Activated T-helper 9 cell treated with anti-CD3 and anti-CD28 coated beads, Interleukin-2, amount 50 U/mL, for 16 hours (primary cell): Measurements from ENCODE around the gene HSPA1A.
A peak's percentile ranks its signal among the peaks of the same experiment; 100 is the strongest.

Experiments used
- DNase-seq: peaks from one replicate; pipeline ENCODE4 v3.0.0-alpha.2; 2020; ENCODE audit warnings: low read depth

HSPA1A gene

DNA sequence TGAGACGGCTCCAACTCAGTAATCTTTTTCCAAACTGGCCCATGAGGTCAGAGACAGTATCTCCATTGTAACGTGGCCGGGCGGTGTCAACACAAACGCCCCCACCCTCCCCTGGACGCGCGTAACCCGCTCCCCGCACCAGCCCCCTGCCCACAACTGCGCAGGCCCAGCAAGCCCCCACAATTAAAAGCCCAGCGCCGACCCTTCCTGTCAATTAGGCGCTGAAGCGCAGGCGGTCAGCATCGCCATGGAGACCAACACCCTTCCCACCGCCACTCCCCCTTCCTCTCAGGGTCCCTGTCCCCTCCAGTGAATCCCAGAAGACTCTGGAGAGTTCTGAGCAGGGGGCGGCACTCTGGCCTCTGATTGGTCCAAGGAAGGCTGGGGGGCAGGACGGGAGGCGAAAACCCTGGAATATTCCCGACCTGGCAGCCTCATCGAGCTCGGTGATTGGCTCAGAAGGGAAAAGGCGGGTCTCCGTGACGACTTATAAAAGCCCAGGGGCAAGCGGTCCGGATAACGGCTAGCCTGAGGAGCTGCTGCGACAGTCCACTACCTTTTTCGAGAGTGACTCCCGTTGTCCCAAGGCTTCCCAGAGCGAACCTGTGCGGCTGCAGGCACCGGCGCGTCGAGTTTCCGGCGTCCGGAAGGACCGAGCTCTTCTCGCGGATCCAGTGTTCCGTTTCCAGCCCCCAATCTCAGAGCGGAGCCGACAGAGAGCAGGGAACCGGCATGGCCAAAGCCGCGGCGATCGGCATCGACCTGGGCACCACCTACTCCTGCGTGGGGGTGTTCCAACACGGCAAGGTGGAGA is at the start of gene HSPA1A, which contains the start of gene HSPA1L:
HSPA1A (plus strand) TSS at position 519 of the 814 bp plus-strand sequence; CDS start at position 733, 214 bp downstream.
HSPA1L (minus strand) TSS at position 259 of the 814 bp plus-strand sequence. CDS start 3,311 bp downstream, outside the sequence.
- DNase-seq: peak; percentile 49

DNA sequence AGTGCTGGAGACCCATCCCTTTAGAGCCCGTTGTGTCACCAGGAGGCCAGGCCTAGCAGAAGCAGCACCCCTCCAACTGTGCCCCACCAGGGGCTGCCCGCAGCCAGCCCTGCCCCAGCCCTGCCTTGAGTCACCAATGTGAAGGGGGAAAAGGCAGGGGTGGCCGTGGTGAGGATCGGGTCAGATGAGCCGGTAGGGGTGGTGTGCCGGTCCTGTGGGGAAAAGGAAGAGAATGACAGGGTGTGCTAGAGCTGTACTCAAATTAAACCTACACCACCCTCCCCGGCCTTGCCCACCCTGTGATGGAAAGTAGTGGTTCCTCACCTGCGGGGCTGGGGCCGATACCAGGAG is 49.8 kb upstream of the HSPA1A start:
- no peak for DNase-seq

DNA sequence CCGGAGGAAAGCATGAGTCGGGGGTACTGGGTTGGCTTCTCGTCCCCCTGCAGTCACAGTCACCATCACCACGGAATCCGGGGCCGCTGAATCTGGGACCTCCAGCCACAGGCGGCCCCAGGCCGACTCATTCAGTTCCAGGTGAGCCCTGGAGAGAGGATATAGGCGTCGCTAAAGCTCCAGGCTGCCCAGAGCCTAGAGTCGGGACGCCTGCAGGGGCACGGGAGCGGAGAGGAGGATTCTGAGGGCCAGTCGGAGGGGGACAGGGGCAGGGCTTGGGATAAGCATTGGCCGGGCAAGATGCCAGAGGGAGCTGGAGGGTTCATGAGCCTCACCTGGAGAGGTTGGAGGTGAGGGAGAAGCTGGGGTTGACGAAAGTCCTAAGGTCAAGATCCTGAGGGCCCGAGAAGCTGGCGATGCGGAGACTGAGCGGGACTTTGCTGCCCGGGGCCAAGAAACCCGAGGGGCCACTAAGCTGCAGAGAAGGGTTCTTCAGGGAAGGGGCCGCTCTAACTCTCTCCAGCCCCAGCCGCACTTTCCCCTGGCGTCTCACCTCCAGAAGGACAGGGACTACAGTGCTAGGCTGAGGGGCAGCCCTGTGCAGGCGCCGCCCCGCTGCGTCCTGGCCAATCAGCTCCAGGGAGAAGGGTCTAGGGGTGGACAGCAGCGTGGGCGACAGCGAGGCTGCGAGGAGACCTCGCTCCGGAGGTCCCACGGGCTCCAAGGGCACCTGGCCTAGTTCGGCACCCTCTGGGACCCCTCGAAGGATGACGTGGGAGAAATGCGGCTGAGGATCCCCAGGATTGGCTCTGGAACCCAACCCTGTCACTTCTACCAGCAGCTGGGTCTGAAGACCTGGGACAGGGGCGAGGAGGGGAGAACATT is 49.2 kb upstream of the HSPA1A start:
- DNase-seq: no peak

DNA sequence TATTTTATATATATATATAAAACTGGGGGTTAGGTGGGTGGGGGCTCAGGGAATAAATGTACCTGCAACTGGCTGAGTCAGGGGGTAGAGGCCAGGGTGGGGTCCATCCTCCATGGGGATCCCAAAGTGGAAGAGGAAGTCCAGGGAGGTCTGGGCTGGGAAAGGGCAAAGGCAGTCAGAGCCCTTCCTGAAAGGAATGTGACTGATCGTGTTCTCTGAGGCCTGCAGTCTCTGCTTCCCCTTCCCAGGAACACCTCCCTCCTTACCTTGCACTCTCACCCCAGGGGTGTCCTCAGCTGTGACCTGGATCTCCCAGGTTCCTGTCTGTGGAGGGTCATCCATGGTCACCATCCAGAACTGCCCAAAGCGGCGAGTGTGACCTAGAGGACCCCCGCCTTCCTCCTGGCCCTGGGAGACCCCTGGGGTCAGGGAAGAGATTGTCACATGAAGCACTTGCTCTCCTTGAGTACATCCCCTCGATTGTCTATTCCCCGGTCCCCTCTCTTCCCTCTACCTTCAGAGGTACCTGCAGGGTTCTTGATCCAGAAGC is 48.2 kb upstream of the HSPA1A start:
- no peak for DNase-seq

DNA sequence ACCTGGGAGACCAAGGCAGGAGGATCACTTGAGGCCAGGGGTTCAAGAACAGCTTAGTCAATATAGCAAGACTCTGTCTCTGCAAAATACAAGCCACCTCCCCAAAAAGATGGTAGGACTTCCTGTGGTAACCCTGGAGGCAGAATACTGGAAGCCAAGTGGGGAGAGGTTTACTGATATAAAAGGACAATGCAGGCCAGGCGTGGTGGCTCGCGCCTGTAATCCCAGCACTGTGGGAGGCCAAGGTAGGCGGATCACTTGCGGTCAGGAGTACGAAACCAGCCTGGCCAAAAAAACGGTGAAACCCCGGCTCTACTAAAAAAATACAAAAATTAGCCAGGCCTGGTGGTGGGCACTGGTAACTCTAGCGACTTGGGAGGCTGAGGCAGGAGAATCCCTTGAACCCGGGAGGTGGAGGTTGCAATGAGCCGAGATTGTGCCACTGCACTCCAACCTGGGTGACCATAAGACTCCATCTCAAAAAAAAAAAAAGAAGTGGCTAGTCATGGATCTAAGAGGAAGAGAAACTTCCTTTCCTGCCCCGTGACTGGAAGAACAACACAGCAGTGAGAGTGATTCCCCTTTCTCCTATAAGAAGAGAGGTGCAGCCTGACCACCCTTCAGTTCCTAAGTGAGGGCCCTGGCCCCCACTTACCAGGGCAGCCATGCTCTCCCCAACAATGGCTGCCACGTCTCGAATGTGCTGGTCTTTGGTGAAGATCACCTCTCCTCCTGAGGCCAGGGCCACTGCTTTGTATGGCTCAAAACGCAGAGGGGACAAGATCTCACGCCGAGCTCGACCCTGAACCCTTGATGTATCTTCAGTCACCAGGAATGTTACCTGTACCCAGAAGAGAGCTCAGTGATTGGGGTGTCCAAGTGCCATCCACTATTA is 46.7 kb upstream of the HSPA1A start:
- DNase-seq: no peak

DNA sequence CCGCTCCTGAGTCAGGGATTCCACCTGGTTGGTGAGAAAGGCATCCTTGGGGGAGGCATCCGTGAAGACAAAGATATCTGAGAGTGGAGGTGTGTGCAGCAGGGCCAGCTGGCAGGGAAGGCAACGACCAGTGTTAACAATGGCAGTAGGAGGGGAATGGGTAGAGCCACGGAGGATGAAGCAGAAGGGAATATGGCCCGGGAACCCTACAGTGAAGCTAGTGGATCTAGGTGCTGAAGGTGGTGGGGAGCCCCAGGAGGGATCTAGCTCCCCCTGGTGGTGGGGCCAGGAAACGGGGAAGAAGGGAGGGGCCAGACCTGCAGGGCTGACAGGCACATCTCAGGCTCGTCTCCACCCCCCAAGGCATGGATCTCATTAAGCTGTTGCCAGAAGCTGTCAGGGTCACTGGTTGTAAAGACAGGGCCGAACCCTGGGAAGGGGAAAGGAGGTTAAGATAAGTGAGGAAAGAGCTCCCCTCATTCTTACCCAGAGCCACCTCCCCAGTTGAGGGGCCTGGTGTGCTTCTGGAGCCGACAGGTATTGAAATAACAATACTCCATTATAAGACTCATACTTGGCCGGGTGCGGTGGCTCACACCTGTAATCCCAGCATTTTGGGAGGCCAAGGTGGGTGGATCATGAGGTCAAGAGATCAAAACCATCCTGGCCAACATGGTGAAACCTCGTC is 45.5 kb upstream of the HSPA1A start:
- DNase-seq: peak; percentile 69

DNA sequence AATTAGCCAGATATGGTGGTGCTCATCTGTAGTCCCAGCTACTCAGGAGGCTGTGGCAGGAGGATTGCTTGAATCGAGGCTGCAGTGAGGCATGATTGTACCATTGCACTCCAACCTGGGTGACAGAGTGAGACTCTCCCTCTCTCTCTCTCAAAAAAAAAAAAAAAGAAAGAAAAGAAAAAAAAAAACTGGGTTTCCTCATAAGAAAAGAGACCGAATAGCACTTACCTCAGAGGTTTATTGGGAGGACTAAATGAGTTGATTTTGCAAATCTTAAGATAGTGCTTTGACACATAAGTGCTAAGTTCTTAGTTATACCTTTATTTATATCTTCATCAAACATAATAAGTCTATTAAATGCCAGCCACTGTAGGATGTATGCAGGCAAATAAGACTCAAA is 44.5 kb upstream of the HSPA1A start:
- DNase-seq: no peak

DNA sequence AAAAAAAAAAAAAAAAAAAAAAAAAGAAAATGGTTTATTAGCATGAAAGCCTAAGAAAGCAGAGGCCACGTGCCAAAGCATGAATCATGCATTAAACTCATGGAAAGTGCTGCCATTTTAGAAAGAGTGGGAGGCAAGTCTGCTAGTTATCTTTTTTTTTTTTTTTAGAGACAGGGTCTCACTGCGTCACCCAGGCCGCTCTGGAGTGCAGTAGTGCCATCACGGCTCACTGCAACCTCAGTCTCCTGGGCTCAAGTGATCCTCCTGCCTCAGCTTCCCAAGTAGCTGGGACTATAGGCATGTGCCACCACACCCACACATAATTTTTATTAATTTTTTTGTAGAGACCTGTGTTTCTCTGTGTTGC is 43.4 kb upstream of the HSPA1A start:
- no peak for DNase-seq

DNA sequence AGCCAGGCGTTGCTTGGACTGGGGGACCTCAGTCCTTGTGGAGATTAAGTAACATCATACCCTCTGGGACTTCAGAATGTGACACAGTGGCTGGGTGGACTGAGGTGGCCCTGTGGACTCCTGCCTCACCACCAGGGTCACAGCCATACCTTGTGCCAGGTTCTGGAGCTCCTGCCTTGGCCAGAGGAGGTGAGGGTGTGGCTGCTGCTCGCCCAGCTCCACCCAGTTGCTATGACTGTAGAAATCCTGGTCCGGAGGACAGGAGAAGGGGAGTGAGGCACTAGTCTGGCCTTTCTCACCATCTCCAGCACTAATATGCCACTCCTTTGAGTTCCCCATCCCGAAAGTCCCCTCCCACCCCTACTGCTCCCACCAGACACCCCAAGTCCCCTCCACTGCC is 40.2 kb upstream of the HSPA1A start:
- no peak for DNase-seq

DNA sequence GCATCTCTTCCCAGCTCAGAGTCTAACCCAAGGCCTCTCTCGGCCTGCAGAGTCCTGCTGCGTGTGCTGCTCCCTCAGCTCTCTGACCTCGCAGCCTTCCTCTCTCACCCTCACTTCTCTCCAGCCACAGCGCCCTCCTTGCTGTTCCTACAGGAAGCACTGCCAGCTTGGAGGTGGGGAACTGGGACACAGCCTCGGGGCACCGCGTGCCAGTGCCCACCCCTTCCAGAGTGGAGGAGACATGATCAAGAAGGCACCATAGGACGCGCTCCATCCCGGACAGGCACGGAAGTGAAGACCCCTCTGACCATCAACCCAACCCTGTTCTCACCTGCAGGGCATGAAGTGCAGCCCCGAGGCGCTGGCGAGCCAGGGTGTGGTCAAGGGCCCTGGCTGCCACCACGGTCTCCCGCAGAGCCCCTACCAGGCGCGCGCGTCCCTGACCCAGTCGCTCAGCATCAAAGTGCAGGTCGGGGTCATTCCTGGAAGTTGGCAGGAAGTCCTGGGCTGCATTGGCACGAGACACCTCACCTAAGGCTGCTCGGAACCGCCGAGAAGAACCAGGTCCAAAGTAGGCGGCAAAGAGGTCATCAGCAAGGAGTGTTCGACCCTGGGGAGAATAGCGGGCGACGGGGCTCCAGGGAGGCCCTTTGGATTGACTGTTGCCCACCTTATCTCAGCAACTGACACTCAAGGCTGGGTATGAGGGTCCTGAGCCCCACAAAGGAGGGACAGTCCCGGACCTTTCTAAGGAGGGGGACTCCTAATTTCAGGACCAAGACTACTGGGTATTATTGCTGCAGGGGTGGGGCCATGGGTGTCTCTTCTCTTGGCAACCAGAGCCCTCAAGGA is 39.5 kb upstream of the HSPA1A start:
- DNase-seq: no peak

DNA sequence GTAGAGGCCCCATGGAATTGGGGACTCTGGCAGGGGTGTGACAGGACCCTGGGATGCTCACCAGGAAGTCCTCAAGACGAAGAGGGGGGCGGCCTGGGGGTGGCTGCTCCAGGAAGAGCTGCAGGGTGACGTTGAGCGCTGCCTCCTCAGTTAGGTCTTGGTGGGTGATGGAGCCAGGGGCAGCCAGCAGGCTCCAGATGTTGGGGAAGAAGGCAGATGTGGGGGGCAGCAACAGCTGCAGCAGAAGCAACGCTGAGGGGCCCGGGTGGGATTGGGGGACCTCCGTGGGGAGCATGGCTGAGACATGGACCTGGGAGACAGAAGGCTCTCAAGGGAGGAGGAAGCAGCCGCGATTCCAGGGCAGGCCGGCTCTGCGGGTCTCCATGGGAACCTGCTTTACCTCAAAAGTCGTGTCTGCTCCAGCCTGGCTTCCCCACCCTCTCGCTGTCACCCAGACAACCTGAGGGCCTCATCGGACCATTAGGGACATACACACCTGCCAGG is 38.8 kb upstream of the HSPA1A start:
- DNase-seq: no peak

DNA sequence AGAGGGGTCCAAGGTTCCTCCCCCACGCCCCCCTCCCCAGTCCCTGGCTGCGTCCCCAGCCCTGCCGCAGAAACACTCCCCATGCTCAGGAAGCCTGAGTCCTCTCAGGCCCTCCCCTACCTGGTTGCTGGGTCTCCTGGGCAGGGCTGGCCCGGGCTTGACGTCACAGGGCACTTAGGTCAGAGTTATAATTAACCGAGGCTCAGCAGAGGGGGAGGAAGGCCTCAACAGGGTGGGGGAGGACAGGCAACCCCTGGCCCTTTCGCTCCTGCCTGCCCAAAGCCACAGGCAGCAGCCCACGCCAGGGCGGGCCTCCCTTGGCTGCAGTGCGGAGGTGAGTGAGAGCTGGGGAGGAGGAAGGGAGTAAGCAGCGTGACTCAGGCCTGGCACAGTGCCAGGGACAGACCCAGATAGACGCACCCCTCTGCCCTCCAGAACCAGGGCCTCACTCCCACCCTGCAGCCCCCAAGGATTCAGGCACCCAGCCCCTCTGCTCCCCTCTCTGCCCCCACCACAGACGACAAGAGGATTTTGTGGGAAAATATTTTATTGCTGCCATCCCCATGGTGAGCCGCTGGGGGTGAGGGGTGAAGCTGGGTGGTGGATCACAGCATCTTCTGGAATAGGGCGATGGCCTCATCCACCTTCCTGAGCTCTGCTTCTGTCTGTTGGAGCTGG is 38.2 kb upstream of the HSPA1A start, which contains the start of gene VWA7:
VWA7 (minus strand) TSS at position 340 of the 678 bp plus-strand sequence. CDS start 549 bp downstream, outside the sequence.
- peak; percentile 71 for DNase-seq

DNA sequence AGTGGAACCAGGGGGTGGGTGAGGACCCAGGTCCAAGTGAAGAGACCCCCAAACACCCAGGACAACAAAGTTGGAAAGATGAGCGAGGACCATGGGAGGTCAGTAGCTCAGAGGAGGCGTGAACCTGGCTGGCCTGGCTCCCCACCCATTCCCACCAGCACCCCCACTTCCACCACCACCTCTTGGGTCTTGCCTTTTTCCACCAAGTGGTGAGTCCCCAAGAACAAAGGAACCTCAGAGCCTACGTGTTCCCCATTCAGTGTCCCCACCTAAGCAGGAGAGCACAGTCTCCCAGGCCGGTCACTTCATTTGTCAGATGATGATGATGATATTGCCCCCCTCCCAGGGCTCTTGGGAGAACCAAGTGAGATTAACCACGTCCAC is 37.7 kb upstream of the HSPA1A start:
- DNase-seq: no peak

DNA sequence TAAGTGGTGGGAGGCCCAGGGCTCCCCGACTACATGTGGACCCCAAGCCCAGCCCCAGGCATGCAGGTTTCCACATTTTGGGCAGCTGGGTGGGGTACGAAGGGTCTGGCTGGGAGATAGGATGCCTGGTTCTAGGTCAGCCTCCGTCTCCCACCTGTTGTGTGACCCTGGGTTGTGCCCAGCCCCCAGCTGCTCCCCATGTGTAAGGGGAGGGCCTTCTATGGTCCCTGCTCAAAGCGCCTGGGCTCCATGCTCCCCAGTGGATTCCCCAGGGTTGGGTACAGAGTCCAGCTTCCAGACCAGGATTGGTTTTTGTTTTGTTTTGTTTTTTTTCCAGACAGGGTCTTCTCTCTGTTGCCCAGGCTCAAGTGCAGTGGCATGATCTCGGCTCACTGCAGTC is 37.1 kb upstream of the HSPA1A start:
- DNase-seq: no peak

DNA sequence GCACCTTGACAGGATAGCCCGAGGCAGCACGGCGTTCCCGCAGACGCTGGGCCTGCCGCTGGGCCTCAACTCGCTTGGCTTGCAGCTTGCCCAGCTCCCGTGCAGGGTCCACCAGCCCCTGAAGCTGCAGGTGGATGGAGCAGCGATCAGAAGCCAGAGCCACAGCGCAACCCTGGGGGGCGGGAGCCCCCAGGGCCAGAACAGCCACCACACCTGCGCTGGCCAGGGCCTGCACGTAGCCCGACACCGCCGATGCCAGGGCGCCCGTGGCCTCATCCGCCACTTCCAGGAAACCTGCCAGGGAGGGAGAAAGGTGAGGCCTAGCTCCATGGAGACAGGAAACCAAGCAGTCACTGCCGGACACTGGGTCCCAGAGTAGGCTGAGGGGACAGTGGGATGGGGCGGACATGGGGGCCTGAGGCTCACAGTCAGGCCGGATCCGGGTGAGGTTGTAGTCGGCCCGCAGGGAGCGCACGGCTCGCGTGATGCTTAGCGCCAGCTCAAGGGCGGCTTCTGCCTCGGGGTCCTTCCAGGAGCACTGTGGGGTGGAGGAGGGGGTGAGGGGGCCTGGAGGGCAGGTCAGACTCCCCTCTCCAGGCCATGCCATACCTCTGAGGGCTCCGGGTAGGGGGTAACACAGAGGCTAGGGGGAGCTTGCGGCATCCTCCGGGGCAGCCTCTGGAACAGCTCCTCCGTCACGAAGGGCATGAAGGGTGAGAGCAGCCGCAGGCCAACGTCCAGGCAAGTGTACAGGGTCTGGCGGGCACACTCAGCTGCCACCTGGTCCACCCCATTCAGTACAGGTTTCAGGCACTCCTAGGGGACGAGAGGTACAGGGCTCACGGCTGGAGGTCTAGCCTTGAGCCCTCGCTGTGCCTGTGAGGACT is 36.1 kb upstream of the HSPA1A start:
- DNase-seq: no peak

DNA sequence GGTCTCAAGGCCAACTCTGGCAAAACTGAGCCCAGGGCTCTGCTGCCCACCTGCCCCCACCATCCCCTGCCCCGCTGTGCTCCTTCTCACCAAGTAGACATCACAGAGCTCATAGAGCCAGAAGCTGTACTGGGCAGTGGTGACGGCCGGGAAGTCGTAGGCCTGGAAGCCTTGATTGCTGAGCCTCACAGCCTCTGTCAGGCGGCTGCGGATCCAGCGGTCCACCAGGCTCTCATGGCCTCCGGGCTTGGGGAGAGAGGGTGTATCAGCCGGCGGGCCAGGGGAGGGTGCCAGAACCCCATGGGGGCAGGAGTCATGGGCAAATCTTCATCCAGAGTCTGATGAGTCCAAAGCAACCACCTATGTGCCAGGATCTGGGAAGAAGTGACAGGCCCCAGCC is 35.4 kb upstream of the HSPA1A start:
- no peak for DNase-seq

DNA sequence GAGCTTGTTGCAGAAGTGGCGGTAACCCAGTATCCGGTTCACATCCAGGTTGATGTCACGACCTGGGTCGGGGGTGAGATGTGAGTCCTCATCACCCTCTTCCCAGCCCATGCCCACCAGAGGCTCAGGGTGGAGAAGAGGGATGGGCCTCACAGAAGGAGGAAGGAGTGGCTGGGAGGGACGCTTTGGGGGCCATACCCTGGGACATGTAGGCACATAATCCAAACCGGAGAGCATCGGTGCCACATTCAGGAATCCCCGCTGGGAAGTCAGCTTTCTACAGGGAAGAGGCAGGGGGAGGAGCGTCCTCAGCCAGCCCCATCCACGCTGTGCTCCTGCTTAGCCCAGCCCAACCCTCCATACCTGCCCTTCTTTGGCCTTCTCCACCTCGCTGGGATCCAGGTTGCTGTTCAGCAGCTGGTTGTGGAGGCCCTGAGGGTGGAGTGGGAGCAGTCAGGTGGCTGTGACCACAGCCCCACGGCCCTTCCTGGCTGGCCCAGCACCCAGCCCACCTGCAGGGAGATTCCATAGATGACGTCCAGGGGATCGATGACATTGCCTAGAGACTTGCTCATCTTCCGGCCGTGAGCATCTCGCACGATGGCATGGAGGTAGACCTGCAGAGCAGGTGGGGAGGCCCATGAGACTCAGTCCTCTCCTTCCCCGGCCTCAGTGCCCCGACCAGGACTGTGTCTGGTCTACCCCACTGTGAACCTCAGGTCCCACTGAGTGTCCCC is 34.7 kb upstream of the HSPA1A start:
- DNase-seq: no peak
